Measurements from ENCODE around the gene MRPS6. TPM values are rescaled to one million over a fixed set of nuclear protein-coding genes. Genes with fewer than 3 reads are reported as not detected.

MRPS6 gene
- total RNA-seq, 4 donors from 2014 or later, result 17.3 to 54.8 (median 29.3) TPM

DNA sequence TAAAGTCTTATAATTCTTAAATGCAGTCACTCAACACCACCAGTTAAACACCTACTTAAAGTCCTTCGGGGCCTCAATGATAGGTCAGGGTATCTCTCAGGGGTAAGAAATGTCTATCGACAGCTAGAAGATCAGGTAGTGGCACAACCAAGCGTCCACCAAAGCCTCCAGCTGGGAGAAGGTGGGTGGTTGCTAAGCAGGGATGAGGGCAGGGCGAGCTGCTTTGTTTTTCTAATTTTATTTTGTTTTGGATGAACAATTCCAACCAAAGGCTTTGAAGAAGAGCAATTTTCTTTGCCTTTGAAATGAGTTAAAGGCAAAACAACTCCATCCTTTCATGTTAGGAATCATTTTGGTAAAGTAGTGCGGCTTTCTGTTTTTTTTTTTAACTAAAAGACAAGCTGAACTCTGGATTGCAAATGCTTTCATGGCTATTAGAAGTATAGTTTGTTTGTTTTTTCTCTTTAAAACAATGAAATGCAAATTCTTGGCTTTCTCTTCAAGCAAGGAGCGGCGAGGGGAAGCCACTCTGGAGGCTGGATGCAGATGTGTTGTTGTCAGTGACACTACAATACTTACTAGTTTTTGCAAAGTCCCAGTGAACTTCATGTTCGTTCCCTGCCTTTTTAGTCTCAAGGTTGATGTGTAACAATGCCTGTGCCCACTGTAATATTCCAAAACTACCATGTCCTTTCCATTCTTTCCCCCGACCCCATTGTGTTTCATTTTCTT, 106.0 kb downstream of the MRPS6 start:
- Histone ChIP-seq H3K27ac (peak overlapping the region in 2 of 4 donors; percentile 80 to 87), H3K27me3 (no peaks in the 10 kb centered on the region), H3K9me3 (peaks cover 0 to 5% (median 0%) of the 10 kb centered on the region in 3 donors), H3K4me3 (peak overlapping the region in 1 of 4 donors; percentile 47), H3K36me3 (no peaks in the 10 kb centered on the region), H3K4me1 (peaks cover 7 to 48% of the 10 kb centered on the region in 2 donors)
- DNase-seq (no peak), ATAC-seq (no peak)
- in situ Hi-C loops (cut with MboI; ENCODE audit: low sequenced_read_pairs in 4 of 4), result no loop called here
- TF ChIP-seq POLR2A (IDR thresholded peaks at IDR 0.05), result no peak
- TF ChIP-seq, protein P1, sequence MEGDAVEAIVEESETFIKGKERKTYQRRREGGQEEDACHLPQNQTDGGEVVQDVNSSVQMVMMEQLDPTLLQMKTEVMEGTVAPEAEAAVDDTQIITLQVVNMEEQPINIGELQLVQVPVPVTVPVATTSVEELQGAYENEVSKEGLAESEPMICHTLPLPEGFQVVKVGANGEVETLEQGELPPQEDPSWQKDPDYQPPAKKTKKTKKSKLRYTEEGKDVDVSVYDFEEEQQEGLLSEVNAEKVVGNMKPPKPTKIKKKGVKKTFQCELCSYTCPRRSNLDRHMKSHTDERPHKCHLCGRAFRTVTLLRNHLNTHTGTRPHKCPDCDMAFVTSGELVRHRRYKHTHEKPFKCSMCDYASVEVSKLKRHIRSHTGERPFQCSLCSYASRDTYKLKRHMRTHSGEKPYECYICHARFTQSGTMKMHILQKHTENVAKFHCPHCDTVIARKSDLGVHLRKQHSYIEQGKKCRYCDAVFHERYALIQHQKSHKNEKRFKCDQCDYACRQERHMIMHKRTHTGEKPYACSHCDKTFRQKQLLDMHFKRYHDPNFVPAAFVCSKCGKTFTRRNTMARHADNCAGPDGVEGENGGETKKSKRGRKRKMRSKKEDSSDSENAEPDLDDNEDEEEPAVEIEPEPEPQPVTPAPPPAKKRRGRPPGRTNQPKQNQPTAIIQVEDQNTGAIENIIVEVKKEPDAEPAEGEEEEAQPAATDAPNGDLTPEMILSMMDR (IDR thresholded peaks at IDR 0.05 in 4 of 5, conservative IDR thresholded peaks at IDR 0.05 in 1 of 5), result no peak
- intact Hi-C loops (cut with DNase I; ENCODE audit: low total_unique reads), result no loop called here

DNA sequence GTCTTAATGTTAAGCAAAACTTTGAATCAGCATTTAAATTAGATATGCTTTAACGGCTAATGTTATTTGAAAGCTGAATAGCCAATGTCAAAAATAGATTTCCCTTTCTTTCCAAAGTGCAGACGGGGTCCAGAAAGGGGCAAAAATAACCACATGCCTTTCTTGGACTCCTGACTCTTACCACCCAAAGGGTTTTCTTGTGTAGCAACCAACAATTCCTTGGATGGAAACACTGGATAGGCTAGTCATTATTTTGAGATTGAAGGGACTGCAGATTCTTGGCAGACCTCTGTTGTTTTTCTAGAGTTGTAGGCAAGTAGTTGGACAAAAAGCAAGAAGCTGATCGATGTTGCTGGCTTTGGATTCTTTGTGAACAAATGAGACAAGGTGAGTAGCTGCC, 107.0 kb downstream of the MRPS6 start:
- in situ Hi-C loops (cut with MboI; ENCODE audit: low sequenced_read_pairs in 4 of 4), result no loop called here
- intact Hi-C loops (cut with DNase I; ENCODE audit: low total_unique reads), result no loop called here
- peak overlapping the region; percentile 60 to 87 (median 74) for H3K27ac ChIP-seq
- no peak for DNase-seq
- H3K27me3 ChIP-seq, result no peaks in the 10 kb centered on the region
- peaks cover 7 to 51% of the 10 kb centered on the region in 2 donors for H3K4me1 ChIP-seq
- peak in 1 of 2 donors; percentile 37 for ATAC-seq
- peak overlapping the region; percentile 39 to 48 (median 46) for H3K4me3 ChIP-seq
- TF ChIP-seq POLR2A (IDR thresholded peaks at IDR 0.05), result no peak
- TF ChIP-seq, protein P1 (IDR thresholded peaks at IDR 0.05 in 4 of 5, conservative IDR thresholded peaks at IDR 0.05 in 1 of 5), result no peak
- H3K36me3 ChIP-seq, result no peaks in the 10 kb centered on the region
- no peaks in the 10 kb centered on the region for H3K9me3 ChIP-seq

- no peaks in the 10 kb centered on the region for H3K27me3 ChIP-seq
- peak in 1 of 2 donors; percentile 35 for DNase-seq
- H3K9me3 ChIP-seq, result no peaks in the 10 kb centered on the region
- in situ Hi-C loops (cut with MboI; ENCODE audit: low sequenced_read_pairs in 4 of 4), result no loop called here
- H3K4me3 ChIP-seq, result peak overlapping the region; percentile 39 to 48 (median 46)
- ATAC-seq, result peak; percentile 63 to 73
- peaks cover 7 to 51% of the 10 kb centered on the region in 2 donors for H3K4me1 ChIP-seq
- H3K36me3 ChIP-seq, result no peaks in the 10 kb centered on the region
- TF ChIP-seq, protein P1 (IDR thresholded peaks at IDR 0.05 in 4 of 5, conservative IDR thresholded peaks at IDR 0.05 in 1 of 5), result no peak
- TF ChIP-seq POLR2A (IDR thresholded peaks at IDR 0.05), result no peak
- intact Hi-C loops (cut with DNase I; ENCODE audit: low total_unique reads), result no loop called here
- H3K27ac ChIP-seq, result peak overlapping the region; percentile 60 to 87 (median 74)
These were observed 107.5 kb downstream of the MRPS6 start for GRCh38 chr21:34180826-34181359.

DNA sequence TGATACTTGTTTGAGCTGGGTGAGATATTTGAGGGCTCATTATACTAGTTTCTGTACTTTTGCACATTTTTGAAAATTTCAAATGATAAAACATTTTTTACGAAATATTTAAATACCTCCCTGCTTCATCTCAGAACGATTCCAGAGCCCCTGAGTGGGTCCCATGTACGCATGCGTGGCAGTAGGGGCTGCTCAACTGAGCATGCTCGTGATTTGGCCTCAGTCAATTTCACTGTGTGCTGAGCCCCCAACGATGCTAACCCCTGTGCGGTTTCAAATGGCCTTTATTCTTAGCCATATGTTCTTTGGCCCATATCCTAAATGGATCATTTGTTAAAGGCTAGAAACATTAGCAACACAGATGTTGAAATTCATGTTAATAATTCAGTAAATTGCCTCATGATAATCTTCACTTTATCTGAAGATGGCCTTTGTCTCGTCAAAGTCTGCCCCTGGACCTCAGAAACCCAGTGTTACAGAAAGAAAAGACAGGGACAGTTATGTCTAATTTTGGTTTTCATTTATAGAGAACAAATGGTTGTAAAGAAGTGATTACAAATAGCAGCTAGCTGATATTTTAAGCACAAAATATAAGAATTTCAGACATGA, 108.2 kb downstream of the MRPS6 start:
- in situ Hi-C loops (cut with MboI; ENCODE audit: low sequenced_read_pairs in 4 of 4) (no loop called here), intact Hi-C loops (cut with DNase I; ENCODE audit: low total_unique reads) (no loop called here)
- Histone ChIP-seq H3K4me3 (peak overlapping the region in 3 of 4 donors; percentile 44 to 48 (median 47)), H3K27me3 (no peaks in the 10 kb centered on the region), H3K36me3 (no peaks in the 10 kb centered on the region), H3K4me1 (peaks cover 7 to 51% of the 10 kb centered on the region in 2 donors), H3K9me3 (no peaks in the 10 kb centered on the region), H3K27ac (peak overlapping the region; percentile 60 to 87 (median 74))
- no peak for ATAC-seq
- TF ChIP-seq, protein P1 (IDR thresholded peaks at IDR 0.05 in 4 of 5, conservative IDR thresholded peaks at IDR 0.05 in 1 of 5), result no peak
- no peak for TF ChIP-seq POLR2A (IDR thresholded peaks at IDR 0.05)
- DNase-seq, result no peak

Data from gastrocnemius medialis (tissue), 4 donors.